Activated T-helper 2 cell treated with anti-CD3 and anti-CD28 coated beads, Interferon-gamma antibody, Interleukin-2, Interleukin-4, amounts not matched to agents 10 μg/mL and 5 μg/mL and 100 μg/mL, durations not matched to agents 14 hours and 24 hours and 36 hours (primary cell): ENCODE results near the gene SSUH2. TPM values are rescaled to one million over a fixed set of nuclear protein-coding genes. Genes with fewer than 3 reads are reported as not detected.

Source experiments
- DNase-seq: peaks from one replicate; pipeline ENCODE4 v3.0.0; 2021; ENCODE audit warnings: low spot score
- H3K27ac Mint-ChIP-seq: one replicate; pipeline ENCODE4 v1.8.0; 2021; ENCODE audit warnings: mixed read lengths
- H3K27me3 Mint-ChIP-seq: one replicate; pipeline ENCODE4 v1.8.0; 2021; ENCODE audit warnings: low read depth, mixed read lengths
- H3K36me3 Mint-ChIP-seq: one replicate; pipeline ENCODE4 v1.8.0; 2021; ENCODE audit warnings: low read depth, mixed read lengths
- H3K4me1 Mint-ChIP-seq: one replicate; pipeline ENCODE4 v1.8.0; 2021; ENCODE audit warnings: low read depth, mixed read lengths
- H3K4me3 Mint-ChIP-seq: one replicate; pipeline ENCODE4 v1.8.0; 2021; ENCODE audit warnings: low read depth, mild to moderate bottlenecking, moderate library complexity, mixed read lengths
- H3K9me3 Mint-ChIP-seq: one replicate; pipeline ENCODE4 v1.8.0; 2021; ENCODE audit warnings: mixed read lengths
- intact Hi-C: fragments of 100-400 bp; cut with micrococcal nuclease; formaldehyde crosslinking; loops from one replicate; pipeline ENCODE4 v1.15.1; 2023
- total RNA-seq: library from RNA; stranded (reverse); gene quantifications from 2 replicates; pipeline ENCODE4 v1.2.3, GENCODE V29; 2022

SSUH2 gene
- total RNA-seq, 1 donor from 2014 or later, result 0.18 TPM

GRCh38 chr3:8575364-8576104, 69.1 kb downstream of the SSUH2 start:
- no peaks in the 10 kb centered on the region for H3K9me3 Mint-ChIP-seq
- DNase-seq, result no peak
- H3K4me3 Mint-ChIP-seq, result no peak overlapping the region
- H3K36me3 Mint-ChIP-seq, result peaks cover under 1% of the 10 kb centered on the region
- intact Hi-C loops, result no loop called here
- no peak overlapping the region for H3K27ac Mint-ChIP-seq
- H3K4me1 Mint-ChIP-seq, result peaks cover 10% of the 10 kb centered on the region
- no peaks in the 10 kb centered on the region for H3K27me3 Mint-ChIP-seq

- H3K27ac Mint-ChIP-seq, result no peak overlapping the region
- no peak overlapping the region for H3K4me3 Mint-ChIP-seq
- intact Hi-C loops, result no loop called here
- H3K9me3 Mint-ChIP-seq, result no peaks in the 10 kb centered on the region
- H3K27me3 Mint-ChIP-seq, result no peaks in the 10 kb centered on the region
- no peak for DNase-seq
- peaks cover 12% of the 10 kb centered on the region for H3K4me1 Mint-ChIP-seq
- peaks cover 3% of the 10 kb centered on the region for H3K36me3 Mint-ChIP-seq
Observed at GRCh38 chr3:8574670-8575322, 69.8 kb downstream of the SSUH2 start.

GRCh38 chr3:8574040-8574669, 70.4 kb downstream of the SSUH2 start:
- Mint-ChIP-seq H3K4me3 (no peak overlapping the region), H3K36me3 (peaks cover 3% of the 10 kb centered on the region), H3K27ac (no peak overlapping the region), H3K4me1 (peaks cover 12% of the 10 kb centered on the region), H3K9me3 (no peaks in the 10 kb centered on the region), H3K27me3 (no peaks in the 10 kb centered on the region)
- no peak for DNase-seq
- intact Hi-C loops, result no loop called here

GRCh38 chr3:8573342-8573926, 71.2 kb downstream of the SSUH2 start:
- H3K27ac Mint-ChIP-seq, result no peak overlapping the region
- intact Hi-C loops, result no loop called here
- DNase-seq, result no peak
- no peaks in the 10 kb centered on the region for H3K27me3 Mint-ChIP-seq
- peaks cover 3% of the 10 kb centered on the region for H3K36me3 Mint-ChIP-seq
- peaks cover 12% of the 10 kb centered on the region for H3K4me1 Mint-ChIP-seq
- H3K9me3 Mint-ChIP-seq, result no peaks in the 10 kb centered on the region
- H3K4me3 Mint-ChIP-seq, result no peak overlapping the region

GRCh38 chr3:8571256-8571655, 73.3 kb downstream of the SSUH2 start:
- H3K27ac Mint-ChIP-seq, result no peak overlapping the region
- peaks cover 3% of the 10 kb centered on the region for H3K36me3 Mint-ChIP-seq
- H3K27me3 Mint-ChIP-seq, result no peaks in the 10 kb centered on the region
- no peak overlapping the region for H3K4me3 Mint-ChIP-seq
- peaks cover 12% of the 10 kb centered on the region for H3K4me1 Mint-ChIP-seq
- no peaks in the 10 kb centered on the region for H3K9me3 Mint-ChIP-seq
- intact Hi-C loops, result no loop called here
- no peak for DNase-seq

Other genes starting within 250 kb of the SSUH2 start
- 4.4 and 5.0 TPM in 2 replicates for gene LMCD1, start 143.0 kb downstream of the SSUH2 start, total RNA-seq
- not detected in 2 replicates for gene CAV3, start 89.0 kb upstream of the SSUH2 start, total RNA-seq
- 0.90 and 1.5 TPM in 2 replicates for gene OXTR, start 124.8 kb upstream of the SSUH2 start, total RNA-seq